ACHN (cell line): ENCODE data around the gene TANC2.
A peak's percentile ranks its signal among the peaks of the same experiment; 100 is the strongest.

Experiments used
- DNase-seq: peaks from one replicate; pipeline ENCODE4 v3.0.0-alpha.2; 2015
- in situ Hi-C: cut with HindIII; loops from 2 replicates; pipeline ENCODE4 v1.10.0; 2017; ENCODE audit warnings: low sequenced_read_pairs, low pct_ligation_motif_present, low pct_unique_long_range_greater_than_20kb

The TANC2 gene

GRCh38 chr17:62965686-62966425, at the start of gene TANC2:
Gene TANC2, plus strand, starts transcription at chr17:62966235. Its CDS starts 43,325 bp downstream, at chr17:63009560.
- in situ Hi-C loops: no loop called here
- peak; percentile 81 for DNase-seq

- in situ Hi-C loops: no loop called here
- DNase-seq: no peak
Measured at GRCh38 chr17:62916684-62917571, 49.1 kb upstream of the TANC2 start.

GRCh38 chr17:62919388-62919787, 46.6 kb upstream of the TANC2 start:
- no peak for DNase-seq
- in situ Hi-C loops: no loop called here

GRCh38 chr17:62920300-62920699, 45.7 kb upstream of the TANC2 start:
- no peak for DNase-seq
- in situ Hi-C loops: no loop called here

GRCh38 chr17:62921817-62922216, 44.2 kb upstream of the TANC2 start:
- DNase-seq: no peak
- in situ Hi-C loops: no loop called here

GRCh38 chr17:62923258-62924150, 42.5 kb upstream of the TANC2 start:
- in situ Hi-C loops: no loop called here
- DNase-seq: no peak

- in situ Hi-C loops: no loop called here
- no peak for DNase-seq
Measured at GRCh38 chr17:62925267-62925836, 40.7 kb upstream of the TANC2 start.

GRCh38 chr17:62927083-62927482, 39.0 kb upstream of the TANC2 start:
- no peak for DNase-seq
- in situ Hi-C loops: no loop called here

GRCh38 chr17:62929320-62929719, 36.7 kb upstream of the TANC2 start:
- DNase-seq: no peak
- in situ Hi-C loops: no loop called here

- in situ Hi-C loops: no loop called here
- no peak for DNase-seq
Measured at GRCh38 chr17:62931101-62931500, 34.9 kb upstream of the TANC2 start.

- in situ Hi-C loops: no loop called here
- no peak for DNase-seq
Measured at GRCh38 chr17:62933501-62934385, 32.3 kb upstream of the TANC2 start.

- in situ Hi-C loops: no loop called here
- DNase-seq: no peak
Measured at GRCh38 chr17:62935098-62935497, 30.9 kb upstream of the TANC2 start.

- DNase-seq: no peak
- in situ Hi-C loops: no loop called here
Measured at GRCh38 chr17:62935523-62935922, 30.5 kb upstream of the TANC2 start.

- in situ Hi-C loops: no loop called here
- no peak for DNase-seq
Measured at GRCh38 chr17:62937606-62938005, 28.4 kb upstream of the TANC2 start.

GRCh38 chr17:62941358-62941991, 24.6 kb upstream of the TANC2 start:
- in situ Hi-C loops: no loop called here
- no peak for DNase-seq

- DNase-seq: no peak
- in situ Hi-C loops: no loop called here
Measured at GRCh38 chr17:62948370-62948769, 17.7 kb upstream of the TANC2 start.

GRCh38 chr17:62949036-62949435, 17.0 kb upstream of the TANC2 start:
- in situ Hi-C loops: no loop called here
- no peak for DNase-seq
